ENCODE results near the gene FRRS1L.

DNA sequence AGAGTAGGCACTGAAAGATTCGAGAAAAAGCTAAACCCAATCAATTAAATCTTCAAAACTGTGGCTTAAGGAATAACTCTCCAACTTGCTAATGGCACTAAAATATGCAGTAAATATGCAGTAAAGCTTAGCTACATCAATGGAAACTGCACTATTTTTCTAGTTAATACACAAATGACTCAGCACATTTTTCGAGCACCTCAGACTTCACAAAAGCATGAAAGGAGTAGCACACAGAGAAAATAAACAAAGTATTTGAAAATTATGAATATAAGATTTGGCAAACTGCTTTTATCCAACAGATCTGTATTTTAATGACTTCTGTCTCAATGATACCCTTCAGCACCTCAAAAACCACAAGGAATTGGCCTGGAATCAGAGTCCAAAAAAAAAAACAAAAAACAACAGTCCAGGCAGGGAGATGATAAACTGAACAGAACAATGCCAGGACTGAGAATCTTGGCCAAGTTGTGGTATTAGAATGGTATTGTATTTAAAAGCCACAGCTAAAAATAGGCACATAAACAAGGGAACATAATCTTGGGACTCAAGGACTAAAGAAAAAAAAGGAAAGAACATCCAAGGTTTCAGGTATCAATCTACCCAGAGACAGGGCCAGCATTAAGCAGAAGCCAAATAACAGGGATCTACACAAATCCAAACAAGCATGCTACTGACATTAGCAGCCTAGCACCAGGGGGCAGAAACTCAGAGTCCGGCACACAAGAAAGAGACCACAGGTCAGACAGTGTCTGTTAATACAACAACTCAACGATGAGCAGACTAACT is 68.7 kb downstream of the FRRS1L start:
- TF ChIP-seq, protein P1, sequence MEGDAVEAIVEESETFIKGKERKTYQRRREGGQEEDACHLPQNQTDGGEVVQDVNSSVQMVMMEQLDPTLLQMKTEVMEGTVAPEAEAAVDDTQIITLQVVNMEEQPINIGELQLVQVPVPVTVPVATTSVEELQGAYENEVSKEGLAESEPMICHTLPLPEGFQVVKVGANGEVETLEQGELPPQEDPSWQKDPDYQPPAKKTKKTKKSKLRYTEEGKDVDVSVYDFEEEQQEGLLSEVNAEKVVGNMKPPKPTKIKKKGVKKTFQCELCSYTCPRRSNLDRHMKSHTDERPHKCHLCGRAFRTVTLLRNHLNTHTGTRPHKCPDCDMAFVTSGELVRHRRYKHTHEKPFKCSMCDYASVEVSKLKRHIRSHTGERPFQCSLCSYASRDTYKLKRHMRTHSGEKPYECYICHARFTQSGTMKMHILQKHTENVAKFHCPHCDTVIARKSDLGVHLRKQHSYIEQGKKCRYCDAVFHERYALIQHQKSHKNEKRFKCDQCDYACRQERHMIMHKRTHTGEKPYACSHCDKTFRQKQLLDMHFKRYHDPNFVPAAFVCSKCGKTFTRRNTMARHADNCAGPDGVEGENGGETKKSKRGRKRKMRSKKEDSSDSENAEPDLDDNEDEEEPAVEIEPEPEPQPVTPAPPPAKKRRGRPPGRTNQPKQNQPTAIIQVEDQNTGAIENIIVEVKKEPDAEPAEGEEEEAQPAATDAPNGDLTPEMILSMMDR (IDR thresholded peaks at IDR 0.05): peak in 1 of 6 experiments; percentile 9
- no peak for TF ChIP-seq POLR2A (IDR thresholded peaks at IDR 0.05)
